SJSA1 (cell line): ENCODE measurements around the gene SHTN1. TPM values are rescaled to one million over a fixed set of nuclear protein-coding genes. Genes with fewer than 3 reads are reported as not detected.

Experiments used
- DNase-seq, 2 experiments: peaks; one replicate each; pipeline ENCODE4 v3.0.0-alpha.2; 2015 to 2020; ENCODE audit warnings: low spot score in 2 of 2, low read depth in 1 of 2
- H3K27ac ChIP-seq: fragments of 250-450 bp; sonication (Bioruptor Pico); 2 replicates; pipeline ENCODE4 v1.5.1; 2020; ENCODE audit warnings: mild to moderate bottlenecking, moderate library complexity
- H3K27me3 ChIP-seq: fragments of 250-450 bp; sonication (Bioruptor Pico); replicated peaks from 2 replicates; pipeline ENCODE4 v1.5.1; 2020; ENCODE audit warnings: mild to moderate bottlenecking, moderate library complexity
- H3K36me3 ChIP-seq: fragments of 250-450 bp; sonication (Bioruptor Pico); 2 replicates; pipeline ENCODE4 v1.5.1; 2020; ENCODE audit warnings: mild to moderate bottlenecking
- H3K4me1 ChIP-seq: fragments of 250-450 bp; sonication (Bioruptor Pico); replicated peaks from 2 replicates; pipeline ENCODE4 v1.6.1; 2021; ENCODE audit warnings: mild to moderate bottlenecking
- H3K4me3 ChIP-seq: fragments of 250-450 bp; sonication (Bioruptor Pico); 2 replicates; pipeline ENCODE4 v1.5.1; 2020; ENCODE audit warnings: mild to moderate bottlenecking
- H3K9me3 ChIP-seq: fragments of 250-450 bp; sonication (Bioruptor Pico); replicated peaks from 2 replicates; pipeline ENCODE4 v1.5.1; 2020; ENCODE audit warnings: mild to moderate bottlenecking
- total RNA-seq: library from RNA; depleted of rRNA; stranded (reverse); fragments of >200 nt; shearing (Covaris generic); gene quantifications from 2 replicates; pipeline ENCODE4 v1.2.3, GENCODE V29; 2014; rRNA removed

The SHTN1 gene
- total RNA-seq, 1 experiment from 2014 or later = 6.5 TPM

- Histone ChIP-seq H3K4me3 (no peak overlapping the region), H3K27ac (no peak overlapping the region), H3K9me3 (no peaks in the 10 kb centered on the region), H3K27me3 (peaks cover 17% of the 10 kb centered on the region), H3K36me3 (no peaks in the 10 kb centered on the region), H3K4me1 (no peaks in the 10 kb centered on the region)
- DNase-seq = no peak
These were observed 164.5 kb downstream of the SHTN1 start for GRCh38 chr10:116840389-116841075.

- Histone ChIP-seq H3K4me3 (no peak overlapping the region), H3K9me3 (no peaks in the 10 kb centered on the region), H3K4me1 (no peaks in the 10 kb centered on the region), H3K27me3 (peaks cover 21% of the 10 kb centered on the region), H3K27ac (no peak overlapping the region), H3K36me3 (no peaks in the 10 kb centered on the region)
- no peak for DNase-seq
These were observed 166.8 kb downstream of the SHTN1 start for GRCh38 chr10:116838143-116838725.

GRCh38 chr10:116836902-116837523 lies 168.0 kb downstream of the SHTN1 start:
- Histone ChIP-seq H3K27ac (no peak overlapping the region), H3K4me3 (no peak overlapping the region), H3K9me3 (no peaks in the 10 kb centered on the region), H3K4me1 (no peaks in the 10 kb centered on the region), H3K36me3 (no peaks in the 10 kb centered on the region), H3K27me3 (peaks cover 21% of the 10 kb centered on the region)
- DNase-seq = no peak

GRCh38 chr10:116836083-116836482 lies 168.9 kb downstream of the SHTN1 start:
- Histone ChIP-seq H3K9me3 (no peaks in the 10 kb centered on the region), H3K4me1 (no peaks in the 10 kb centered on the region), H3K27me3 (peaks cover 21% of the 10 kb centered on the region), H3K27ac (no peak overlapping the region), H3K36me3 (no peaks in the 10 kb centered on the region), H3K4me3 (no peak overlapping the region)
- DNase-seq = no peak

GRCh38 chr10:116835658-116836057 lies 169.3 kb downstream of the SHTN1 start:
- H3K36me3 ChIP-seq = no peaks in the 10 kb centered on the region
- H3K27ac ChIP-seq = no peak overlapping the region
- no peak overlapping the region for H3K4me3 ChIP-seq
- H3K9me3 ChIP-seq = no peaks in the 10 kb centered on the region
- H3K27me3 ChIP-seq = peaks cover 21% of the 10 kb centered on the region
- no peaks in the 10 kb centered on the region for H3K4me1 ChIP-seq
- no peak for DNase-seq

- H3K4me1 ChIP-seq = no peaks in the 10 kb centered on the region
- no peak overlapping the region for H3K27ac ChIP-seq
- H3K36me3 ChIP-seq = no peaks in the 10 kb centered on the region
- no peak for DNase-seq
- H3K9me3 ChIP-seq = no peaks in the 10 kb centered on the region
- no peak overlapping the region for H3K4me3 ChIP-seq
- H3K27me3 ChIP-seq = peaks cover 16% of the 10 kb centered on the region
These were observed 170.7 kb downstream of the SHTN1 start for GRCh38 chr10:116833986-116834985.

GRCh38 chr10:116831790-116832189 lies 173.2 kb downstream of the SHTN1 start:
- Histone ChIP-seq H3K4me1 (no peaks in the 10 kb centered on the region), H3K9me3 (no peaks in the 10 kb centered on the region), H3K36me3 (no peaks in the 10 kb centered on the region), H3K27me3 (peaks cover 6% of the 10 kb centered on the region; the same call in 1 of the 2 replicates), H3K27ac (no peak overlapping the region), H3K4me3 (no peak overlapping the region)
- no peak for DNase-seq

Other genes with a start within 250 kb of the SHTN1 start
- not detected in 2 replicates for gene ENO4, start 155.7 kb downstream of the SHTN1 start, total RNA-seq
- not detected in 2 replicates for gene VAX1, start 133.1 kb upstream of the SHTN1 start, total RNA-seq
- gene KCNK18, start 192.3 kb upstream of the SHTN1 start, total RNA-seq = not detected in 2 replicates
- not detected in 2 replicates for gene SLC18A2, start 235.9 kb upstream of the SHTN1 start, total RNA-seq